GM21717 (cell line): Measurements from ENCODE around the gene C20orf96.
"Not testable (repeated sequence)": the region's sequence is repeated elsewhere in the genome, so short reads cannot be mapped to it uniquely, and the experiment has no call there.

Experiments
- ATAC-seq: cut with Tn5 transposase; IDR thresholded peaks from one replicate; pipeline ENCODE4 v1.9.1; 2021; ENCODE audit warnings: mild to moderate bottlenecking, moderate library complexity; ENCODE audit not compliant: unreplicated experiment

Gene C20orf96

GRCh38 chr20:237929-238328, 52.6 kb downstream of the C20orf96 start:
- no peak for ATAC-seq

GRCh38 chr20:237489-237888, 53.1 kb downstream of the C20orf96 start:
- peak; percentile 47 for ATAC-seq

DNA sequence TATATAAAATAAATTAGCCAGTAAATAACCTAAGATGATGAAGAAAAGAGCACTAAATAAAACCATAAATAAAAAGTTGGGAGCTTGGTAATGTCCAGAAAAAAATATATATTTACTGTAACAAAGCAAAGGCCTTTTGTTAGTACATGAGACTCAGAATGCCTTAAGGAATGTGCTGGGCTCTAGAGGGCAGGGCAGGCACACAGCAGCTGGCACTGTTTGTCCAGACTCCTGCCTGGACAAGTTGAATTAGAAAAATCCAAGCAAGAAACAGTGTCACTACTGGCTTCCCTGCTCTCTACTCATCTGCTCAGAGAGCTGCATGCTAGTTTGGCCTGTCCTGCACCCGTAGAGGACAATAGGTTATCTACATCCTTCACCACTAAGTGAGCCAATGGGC, 54.7 kb downstream of the C20orf96 start:
- ATAC-seq: no peak

DNA sequence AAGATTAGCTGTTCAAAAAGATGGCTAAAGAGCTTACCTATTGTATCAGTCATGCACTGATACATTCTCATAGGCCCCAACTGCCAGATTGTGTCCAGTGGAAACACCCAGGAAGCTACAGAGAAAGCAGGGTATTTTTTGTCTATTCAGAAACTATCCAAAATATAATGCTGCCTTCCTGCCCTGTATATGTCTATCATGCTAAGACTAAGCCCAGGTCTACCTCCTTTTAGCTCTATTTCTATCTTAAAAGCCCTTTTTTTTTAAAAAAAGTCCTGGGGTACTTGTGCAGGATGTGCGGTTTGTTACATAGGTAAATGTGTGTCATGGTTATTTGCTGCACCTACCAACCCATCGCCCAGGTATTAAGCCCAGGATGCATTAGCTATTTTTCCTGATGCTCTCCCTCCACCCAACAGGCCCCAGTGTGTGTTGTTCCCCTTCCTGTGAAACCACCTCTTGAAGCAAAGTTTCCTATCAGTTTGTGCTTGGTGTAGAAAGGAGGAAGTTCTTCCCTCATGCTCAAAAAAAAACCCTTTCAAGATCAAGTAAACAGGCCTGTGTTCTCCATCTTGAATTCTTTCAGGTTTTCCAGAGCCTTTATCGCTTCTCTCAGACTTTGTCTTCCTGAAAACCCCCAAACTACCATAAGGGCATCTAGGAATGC, 63.0 kb downstream of the C20orf96 start:
- no peak for ATAC-seq

DNA sequence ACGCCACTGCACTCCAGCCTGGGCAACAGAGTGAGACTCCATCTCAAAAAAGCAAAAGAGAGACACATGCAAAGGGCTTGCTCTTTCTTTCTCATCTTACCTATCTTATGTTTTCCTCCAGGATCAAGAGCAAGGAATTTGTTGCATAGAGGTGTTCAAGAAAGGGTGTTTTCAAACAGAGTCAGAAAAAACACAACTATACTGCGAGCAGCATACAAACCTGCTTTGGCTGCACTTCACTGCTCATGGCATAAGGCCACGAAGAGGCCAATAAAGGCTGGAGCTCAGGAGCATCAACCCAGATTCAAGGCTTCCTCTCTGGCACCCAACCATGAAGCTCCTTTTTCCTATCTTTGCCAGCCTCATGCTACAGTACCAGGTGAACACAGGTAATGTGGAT, 63.6 kb downstream of the C20orf96 start, which contains the start of gene DEFB129:
DEFB129 (plus strand) TSS at position 301 of the 400 bp plus-strand sequence; CDS start at position 332, 31 bp downstream.
- ATAC-seq: no peak

GRCh38 chr20:225879-226278, 64.7 kb downstream of the C20orf96 start:
- ATAC-seq: not testable (repeated sequence)

- ATAC-seq: no peak
Measured at GRCh38 chr20:221258-221830, 69.2 kb downstream of the C20orf96 start.
